Activated CD8-positive, alpha-beta T cell treated with anti-CD3 and anti-CD28 coated beads for 36 hours (primary cell): Measurements from ENCODE around the gene LGI4. TPM values are rescaled to one million over a fixed set of nuclear protein-coding genes. Genes with fewer than 3 reads are reported as not detected.

ENCODE experiments used
- ATAC-seq: fragments of 200-7000 bp; cut with Tn5 transposase; one replicate; pipeline ENCODE4 v1.10.0; 2021; ENCODE audit warnings: mild to moderate bottlenecking, moderate library complexity
- CTCF ChIA-PET: fragments of 350-600 bp; sonication (Branson Sonifier 250); formaldehyde crosslinking; loops from one replicate; lab custom pipeline; 2021; ENCODE audit warnings: antibody characterized with exemption; lab: Charles Lee
- POLR2A ChIA-PET: fragments of 350-600 bp; sonication (Branson Sonifier 250); formaldehyde crosslinking; loops from one replicate; lab custom pipeline; 2021; ENCODE audit warnings: antibody characterized with exemption; lab: Charles Lee
- DNase-seq: peaks from one replicate; pipeline ENCODE4 v3.0.0-alpha.2; 2020
- H3K27ac Mint-ChIP-seq: one replicate; pipeline ENCODE4 v1.8.0; 2021; ENCODE audit warnings: mild to moderate bottlenecking, mixed read lengths
- H3K27me3 Mint-ChIP-seq: one replicate; pipeline ENCODE4 v1.8.0; 2021; ENCODE audit warnings: mixed read lengths
- H3K36me3 Mint-ChIP-seq: one replicate; pipeline ENCODE4 v1.8.0; 2021; ENCODE audit warnings: low read depth, mixed read lengths
- H3K4me1 Mint-ChIP-seq: one replicate; pipeline ENCODE4 v1.8.0; 2021; ENCODE audit warnings: low read depth, mixed read lengths
- H3K4me3 Mint-ChIP-seq: one replicate; pipeline ENCODE4 v1.8.0; 2021; ENCODE audit warnings: mild to moderate bottlenecking, moderate library complexity, mixed read lengths
- H3K9me3 Mint-ChIP-seq: one replicate; pipeline ENCODE4 v1.8.0; 2021; ENCODE audit warnings: mixed read lengths
- intact Hi-C: fragments of 100-400 bp; cut with micrococcal nuclease; formaldehyde crosslinking; loops from one replicate; pipeline ENCODE4 v1.10.0; 2022
- total RNA-seq, 2 experiments: library from RNA; stranded (reverse); gene quantifications; one replicate each; pipeline ENCODE4 v1.2.3, GENCODE V29; 2021
- TF ChIP-seq, protein P1 (sequence below): fragments of 200-600 bp; IDR thresholded peaks from one replicate; pipeline ENCODE4 v1.8.0; 2022; ENCODE audit warnings: antibody characterized with exemption, mild to moderate bottlenecking

LGI4 gene
- under 1 TPM; 0.25 to 0.27 TPM for total RNA-seq

DNA sequence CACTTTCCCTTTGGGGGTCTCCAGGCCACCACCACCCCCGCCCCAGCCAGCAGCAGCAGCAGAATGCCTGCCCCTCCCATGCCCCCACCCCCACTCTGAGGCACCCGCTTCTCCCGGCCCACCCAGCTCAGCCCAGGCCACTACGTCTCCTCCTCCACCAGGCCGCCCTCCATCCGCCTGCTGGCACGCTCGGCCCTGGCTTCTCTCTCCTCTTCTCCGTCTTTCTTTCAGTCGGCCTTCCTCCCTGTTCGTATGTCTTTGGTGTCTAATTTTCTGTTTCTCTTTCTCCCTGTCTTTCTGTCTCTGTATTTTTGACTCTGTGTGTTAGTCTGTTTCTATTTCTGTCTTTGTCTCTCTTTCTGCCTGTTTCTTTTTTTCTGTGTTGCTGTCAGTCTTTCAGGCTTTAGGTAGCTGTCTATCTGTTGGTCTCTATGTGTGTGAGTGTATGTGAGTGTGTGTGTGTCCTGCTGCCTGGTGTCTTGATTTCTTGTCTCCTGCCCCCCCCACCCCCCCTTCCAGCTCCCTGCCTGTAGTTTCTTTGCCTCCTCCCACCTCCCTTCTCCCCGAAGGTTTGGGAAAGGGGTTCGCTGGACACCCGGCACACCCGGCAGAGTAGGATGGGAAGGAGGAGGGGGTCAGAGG is at the start of gene LGI4:
LGI4 (minus strand) TSS at position 459 of the 642 bp plus-strand sequence; CDS start at position 80, 379 bp downstream.
- TF ChIP-seq, protein P1, sequence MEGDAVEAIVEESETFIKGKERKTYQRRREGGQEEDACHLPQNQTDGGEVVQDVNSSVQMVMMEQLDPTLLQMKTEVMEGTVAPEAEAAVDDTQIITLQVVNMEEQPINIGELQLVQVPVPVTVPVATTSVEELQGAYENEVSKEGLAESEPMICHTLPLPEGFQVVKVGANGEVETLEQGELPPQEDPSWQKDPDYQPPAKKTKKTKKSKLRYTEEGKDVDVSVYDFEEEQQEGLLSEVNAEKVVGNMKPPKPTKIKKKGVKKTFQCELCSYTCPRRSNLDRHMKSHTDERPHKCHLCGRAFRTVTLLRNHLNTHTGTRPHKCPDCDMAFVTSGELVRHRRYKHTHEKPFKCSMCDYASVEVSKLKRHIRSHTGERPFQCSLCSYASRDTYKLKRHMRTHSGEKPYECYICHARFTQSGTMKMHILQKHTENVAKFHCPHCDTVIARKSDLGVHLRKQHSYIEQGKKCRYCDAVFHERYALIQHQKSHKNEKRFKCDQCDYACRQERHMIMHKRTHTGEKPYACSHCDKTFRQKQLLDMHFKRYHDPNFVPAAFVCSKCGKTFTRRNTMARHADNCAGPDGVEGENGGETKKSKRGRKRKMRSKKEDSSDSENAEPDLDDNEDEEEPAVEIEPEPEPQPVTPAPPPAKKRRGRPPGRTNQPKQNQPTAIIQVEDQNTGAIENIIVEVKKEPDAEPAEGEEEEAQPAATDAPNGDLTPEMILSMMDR = no peak
- H3K27me3 Mint-ChIP-seq = no peaks in the 10 kb centered on the region
- peaks cover 4% of the 10 kb centered on the region for H3K4me1 Mint-ChIP-seq
- H3K9me3 Mint-ChIP-seq = no peaks in the 10 kb centered on the region
- intact Hi-C loops = loop anchor here (2.0 kb wide), 1 partner anchor 68 kb away; no protein-coding TSS in a partner anchor
- no peak for DNase-seq
- H3K27ac Mint-ChIP-seq = no peak within 1 kb of the TSS
- no peaks in the 10 kb centered on the region for H3K36me3 Mint-ChIP-seq
- no peak for ATAC-seq
- POLR2A ChIA-PET = no interaction called here
- CTCF ChIA-PET = interaction anchor here (0.9 to 3.7 kb wide), 9 partner anchors 7 to 130 kb away, joined by 3 to 42 read pairs (median 5); no protein-coding TSS in a partner anchor
- H3K4me3 Mint-ChIP-seq = no peak within 1 kb of the TSS

DNA sequence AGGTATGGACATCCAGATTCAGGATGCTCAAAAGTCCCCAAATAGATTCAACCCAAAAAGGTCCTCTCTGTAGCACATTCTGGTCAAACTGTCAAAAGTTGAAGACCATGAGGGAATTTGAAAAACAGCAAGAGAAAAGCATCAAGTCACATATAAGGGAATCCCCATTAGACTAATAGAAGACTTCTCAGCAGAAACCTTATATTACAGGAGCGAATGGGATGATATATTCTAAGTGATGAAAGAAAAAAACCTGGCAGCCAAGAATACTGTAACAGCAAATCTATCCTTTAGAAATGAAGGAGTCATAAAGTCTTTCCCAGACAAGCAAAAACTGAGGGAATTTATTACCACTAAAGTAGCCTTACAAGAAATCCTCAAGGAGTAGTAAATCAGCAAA is 49.4 kb upstream of the LGI4 start:
- no peaks in the 10 kb centered on the region for H3K27me3 Mint-ChIP-seq
- intact Hi-C loops = no loop called here
- peaks cover 5% of the 10 kb centered on the region for H3K9me3 Mint-ChIP-seq
- no peak for DNase-seq
- POLR2A ChIA-PET = no interaction called here
- CTCF ChIA-PET = interaction anchor here (1.3 kb wide), 1 partner anchor 12 kb away, joined by 3 read pairs; no protein-coding TSS in a partner anchor
- no peak for ATAC-seq
- H3K27ac Mint-ChIP-seq = no peak overlapping the region
- no peak overlapping the region for H3K4me3 Mint-ChIP-seq
- H3K36me3 Mint-ChIP-seq = no peaks in the 10 kb centered on the region
- peaks cover 6% of the 10 kb centered on the region for H3K4me1 Mint-ChIP-seq
- TF ChIP-seq, protein P1 = no peak

DNA sequence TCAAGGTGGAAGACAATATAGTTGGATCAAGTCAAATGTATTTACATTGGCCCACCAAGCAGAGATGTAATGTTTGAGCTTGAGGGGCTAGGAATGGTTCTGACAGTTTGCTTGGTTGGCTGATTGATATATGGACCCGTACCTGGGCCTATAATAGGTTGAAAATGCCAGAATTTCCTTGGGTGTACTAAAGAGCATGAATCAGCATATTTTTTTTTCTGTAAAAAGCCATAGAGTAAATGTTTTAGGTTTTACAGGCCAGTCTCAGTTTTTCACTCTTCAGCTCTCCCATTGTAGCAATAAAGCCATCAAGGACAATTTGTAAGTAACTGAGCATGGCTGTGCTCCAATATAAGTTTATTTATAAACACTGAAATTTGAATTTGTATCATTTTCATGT is 46.5 kb upstream of the LGI4 start:
- no peaks in the 10 kb centered on the region for H3K36me3 Mint-ChIP-seq
- peaks cover 10% of the 10 kb centered on the region for H3K9me3 Mint-ChIP-seq
- H3K4me1 Mint-ChIP-seq = peaks cover 18% of the 10 kb centered on the region
- TF ChIP-seq, protein P1 = no peak
- DNase-seq = no peak
- POLR2A ChIA-PET = interaction anchor here (0.8 to 1.5 kb wide), 3 partner anchors 9 to 194 kb away, joined by 3 to 6 read pairs (median 4); no protein-coding TSS in a partner anchor
- no peak for ATAC-seq
- H3K4me3 Mint-ChIP-seq = no peak overlapping the region
- CTCF ChIA-PET = interaction anchor here (0.9 to 2.2 kb wide), 2 partner anchors 8 to 28 kb away, joined by 3 to 8 read pairs; partner anchors contain the start of gene FXYD5
- H3K27me3 Mint-ChIP-seq = no peaks in the 10 kb centered on the region
- no peak overlapping the region for H3K27ac Mint-ChIP-seq
- intact Hi-C loops = no loop called here

DNA sequence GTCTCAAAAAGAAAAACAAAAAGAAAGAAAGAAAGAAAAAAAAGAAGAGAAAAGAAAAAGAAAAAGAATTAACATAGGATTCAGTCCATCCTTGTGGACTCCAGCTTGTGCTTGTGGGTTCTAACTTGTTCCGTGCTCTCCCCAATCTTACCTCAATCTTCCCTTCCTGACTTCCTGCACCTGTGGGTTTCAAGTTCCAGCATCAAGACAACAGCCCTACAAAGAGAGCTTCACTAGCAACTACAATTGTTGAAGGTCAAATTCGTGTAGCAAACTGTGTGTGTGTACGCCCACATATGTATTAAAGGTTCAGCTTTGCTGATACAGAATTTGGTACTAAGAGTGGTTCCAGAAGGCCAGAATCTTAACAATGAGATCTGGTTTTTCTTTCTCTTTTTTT is 45.0 kb upstream of the LGI4 start:
- ChIA-PET CTCF (interaction anchor here (2.2 kb wide), 1 partner anchor 26 kb away, joined by 8 read pairs; the partner anchor contains the start of gene FXYD5), POLR2A (interaction anchor here (1.1 to 1.6 kb wide), 3 partner anchors 10 to 85 kb away, joined by 3 to 7 read pairs (median 4); no protein-coding TSS in a partner anchor)
- Mint-ChIP-seq H3K36me3 (no peaks in the 10 kb centered on the region), H3K4me3 (no peak overlapping the region), H3K27ac (peak overlapping the region; percentile 22), H3K4me1 (peaks cover 24% of the 10 kb centered on the region), H3K9me3 (peaks cover 10% of the 10 kb centered on the region), H3K27me3 (no peaks in the 10 kb centered on the region)
- TF ChIP-seq, protein P1 = no peak
- ATAC-seq (peak; percentile 65), DNase-seq (no peak)
- intact Hi-C loops = no loop called here

DNA sequence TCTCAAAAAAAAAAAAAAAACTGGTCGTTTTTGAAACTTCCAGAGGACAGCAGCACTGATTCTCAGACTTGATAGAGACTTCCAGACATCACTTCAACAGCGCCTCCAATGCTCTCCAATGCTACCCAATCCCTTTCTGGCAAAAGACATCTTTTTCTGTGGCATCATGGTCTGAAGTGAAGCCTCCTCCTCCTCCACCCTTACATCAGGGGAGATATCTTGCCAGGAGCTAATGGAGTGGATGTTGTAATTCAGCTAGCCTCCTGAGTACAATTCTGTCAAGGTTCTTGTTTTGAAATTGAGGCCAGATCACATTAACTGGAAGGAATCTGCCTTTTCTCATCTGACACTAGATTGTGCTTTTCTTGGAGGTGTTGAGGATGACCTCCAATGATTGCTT is 43.8 kb upstream of the LGI4 start:
- ChIA-PET CTCF (interaction anchor here (2.2 kb wide), 1 partner anchor 11 kb away, joined by 10 read pairs; no protein-coding TSS in a partner anchor), POLR2A (interaction anchor here (0.7 to 1.6 kb wide), 5 partner anchors 11 to 20 kb away, joined by 3 to 7 read pairs (median 4); no protein-coding TSS in a partner anchor)
- no peak overlapping the region for H3K27ac Mint-ChIP-seq

More for the DNA sequence above, 43.8 kb upstream of the LGI4 start:
- DNase-seq (no peak), ATAC-seq (no peak)
- H3K9me3 Mint-ChIP-seq = peaks cover 5% of the 10 kb centered on the region
- no peak overlapping the region for H3K4me3 Mint-ChIP-seq
- no peaks in the 10 kb centered on the region for H3K27me3 Mint-ChIP-seq
- H3K4me1 Mint-ChIP-seq = peaks cover 25% of the 10 kb centered on the region
- H3K36me3 Mint-ChIP-seq = no peaks in the 10 kb centered on the region
- intact Hi-C loops = no loop called here
- TF ChIP-seq, protein P1 = no peak
